DOHH2 (cell line): ENCODE results near the gene SMARCA2.

Experiments used
- H3F3A ChIP-seq: fragments of 200-600 bp; sonication (generic), shearing (Covaris generic); 2 replicates; pipeline ENCODE4 v1.6.0; 2016; ENCODE audit warnings: antibody characterized with exemption, mild to moderate bottlenecking; ENCODE audit not compliant: control insufficient read depth, insufficient read depth
- H3K27ac ChIP-seq: fragments of 200-600 bp; sonication (generic); 2 replicates; pipeline ENCODE4 v1.5.1; 2014; ENCODE audit warnings: low read depth, mild to moderate bottlenecking, low read length, moderate library complexity
- H3K27me3 ChIP-seq: fragments of 200-600 bp; sonication (generic); 2 replicates; pipeline ENCODE4 v1.6.1; 2014; ENCODE audit warnings: mild to moderate bottlenecking, low read length, mixed read lengths; ENCODE audit not compliant: control insufficient read depth
- H3K36me3 ChIP-seq: fragments of 200-600 bp; sonication (generic); 2 replicates; pipeline ENCODE4 v1.6.1; 2014; ENCODE audit warnings: mild to moderate bottlenecking, low read length, moderate library complexity, mixed read lengths; ENCODE audit not compliant: control insufficient read depth
- H3K4me1 ChIP-seq: fragments of 200-600 bp; sonication (generic); 2 replicates; pipeline ENCODE4 v1.6.1; 2014; ENCODE audit warnings: mild to moderate bottlenecking, low read length, mixed read lengths; ENCODE audit not compliant: control insufficient read depth
- H3K4me2 ChIP-seq: fragments of 200-600 bp; sonication (generic); 2 replicates; pipeline ENCODE4 v1.6.0; 2014; ENCODE audit warnings: mild to moderate bottlenecking, low read length, moderate library complexity
- H3K4me3 ChIP-seq: fragments of 200-600 bp; sonication (generic); 2 replicates; pipeline ENCODE4 v1.5.1; 2014; ENCODE audit warnings: mild to moderate bottlenecking, low read length, mixed read lengths
- H3K79me2 ChIP-seq: fragments of 200-600 bp; sonication (generic); 2 replicates; pipeline ENCODE4 v1.6.1; 2014; ENCODE audit warnings: mild to moderate bottlenecking, low read length, mixed read lengths; ENCODE audit not compliant: control insufficient read depth
- H3K9me2 ChIP-seq: fragments of 200-600 bp; sonication (generic); replicated peaks from 2 replicates; pipeline ENCODE4 v1.6.1; 2014; ENCODE audit warnings: mild to moderate bottlenecking, low read length, mixed read lengths; ENCODE audit not compliant: control insufficient read depth
- H3K9me3 ChIP-seq: fragments of 200-600 bp; sonication (generic); 2 replicates; pipeline ENCODE4 v1.6.1; 2014; ENCODE audit warnings: antibody characterized with exemption, low read length, mixed read lengths; ENCODE audit not compliant: control insufficient read depth, insufficient read depth
- H4K20me1 ChIP-seq: fragments of 200-600 bp; sonication (generic); 2 replicates; pipeline ENCODE4 v1.6.0; 2014; ENCODE audit warnings: low read depth, mild to moderate bottlenecking, antibody characterized with exemption, low read length, moderate library complexity; ENCODE audit not compliant: control insufficient read depth, insufficient read depth
- CTCF ChIP-seq: fragments of 200-600 bp; sonication (generic); IDR thresholded peaks from one replicate; pipeline ENCODE4 v1.5.1; 2014; ENCODE audit warnings: antibody characterized with exemption, mild to moderate bottlenecking, low read depth, low read length; ENCODE audit not compliant: poor library complexity, severe bottlenecking
- EZH2phosphoT487 ChIP-seq: fragments of 200-600 bp; sonication (generic); IDR thresholded peaks from 2 replicates; pipeline ENCODE4 v1.6.1; 2017; ENCODE audit warnings: borderline replicate concordance, mild to moderate bottlenecking, antibody characterized with exemption, low read length, moderate library complexity, mixed read lengths

Gene SMARCA2

GRCh38 chr9:2106666-2107065 is 91.5 kb downstream of the SMARCA2 start:
- Histone ChIP-seq H3K4me2 (no peak overlapping the region), H3K27me3 (no peaks in the 10 kb centered on the region), H3K9me3 (no peaks in the 10 kb centered on the region), H3K36me3 (peaks cover 57% of the 10 kb centered on the region), H3F3A (no peaks in the 10 kb centered on the region), H3K4me3 (no peak overlapping the region), H3K4me1 (no peaks in the 10 kb centered on the region), H3K79me2 (no peaks in the 10 kb centered on the region), H3K27ac (no peak overlapping the region), H3K9me2 (no peaks in the 10 kb centered on the region), H4K20me1 (no peaks in the 10 kb centered on the region)
- no peak for TF ChIP-seq EZH2phosphoT487
- TF ChIP-seq CTCF, result no peak

DNA sequence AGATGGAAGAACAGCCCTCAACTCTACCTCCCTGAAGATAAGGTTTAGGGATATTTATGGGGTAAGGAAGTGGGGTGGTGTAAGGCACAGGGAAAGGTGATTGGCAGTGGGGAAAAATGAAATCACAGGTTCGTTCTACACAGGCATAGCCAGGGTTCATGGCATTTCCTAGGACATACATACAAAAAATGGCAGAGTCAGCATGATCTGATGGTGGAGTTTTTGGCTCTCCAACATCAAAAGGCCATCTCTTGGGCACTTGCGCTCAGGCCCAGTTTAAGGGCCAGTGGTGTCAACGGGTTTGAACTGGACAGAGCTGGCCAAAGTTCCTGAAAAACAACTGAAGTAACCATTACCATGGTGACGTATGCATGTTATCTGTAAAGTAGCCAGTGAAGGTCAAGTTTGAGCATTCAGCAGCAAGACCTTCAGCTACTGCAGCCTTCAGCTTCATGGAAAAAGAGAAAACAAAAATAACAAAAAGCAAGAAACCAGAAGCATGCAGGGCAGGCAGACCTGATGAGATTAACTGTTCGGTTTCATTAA is 92.8 kb downstream of the SMARCA2 start:
- H3K4me2 ChIP-seq, result no peak overlapping the region
- H3K27me3 ChIP-seq, result no peaks in the 10 kb centered on the region
- no peak overlapping the region for H3K27ac ChIP-seq
- no peaks in the 10 kb centered on the region for H3K79me2 ChIP-seq
- H3K36me3 ChIP-seq, result peaks cover 60% of the 10 kb centered on the region
- H3F3A ChIP-seq, result no peaks in the 10 kb centered on the region
- H4K20me1 ChIP-seq, result no peaks in the 10 kb centered on the region
- H3K4me1 ChIP-seq, result no peaks in the 10 kb centered on the region
- no peaks in the 10 kb centered on the region for H3K9me3 ChIP-seq
- H3K9me2 ChIP-seq, result no peaks in the 10 kb centered on the region
- no peak for TF ChIP-seq CTCF
- H3K4me3 ChIP-seq, result no peak overlapping the region

DNA sequence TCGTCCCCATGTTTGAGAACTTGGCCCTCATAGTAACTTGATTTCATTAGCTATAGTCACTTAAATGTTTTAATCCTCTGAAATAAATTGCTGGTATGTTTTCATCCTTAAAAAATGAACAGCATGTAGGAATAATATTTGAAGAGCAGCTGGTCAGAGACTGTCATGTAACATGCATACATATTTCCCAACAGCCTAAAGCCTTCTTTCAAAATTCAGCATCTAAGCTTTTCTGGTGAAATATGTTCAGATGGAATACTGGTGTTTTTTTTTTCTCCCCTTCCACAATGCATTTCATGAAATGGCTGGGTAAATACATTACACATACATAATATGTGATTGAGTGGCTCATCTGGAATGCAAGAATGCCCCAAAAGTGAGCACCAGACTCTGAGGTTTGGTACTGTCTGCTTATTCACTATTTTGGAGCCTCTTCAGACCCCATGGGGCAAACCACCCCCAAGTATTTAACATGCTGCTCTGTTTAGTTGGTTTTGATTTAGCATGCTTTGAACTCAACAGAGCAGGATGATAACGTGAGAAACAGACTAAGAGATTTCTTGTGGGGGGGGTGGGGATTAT is 94.0 kb downstream of the SMARCA2 start:
- Histone ChIP-seq H3K4me2 (no peak overlapping the region), H3F3A (no peaks in the 10 kb centered on the region), H3K4me1 (no peaks in the 10 kb centered on the region), H3K36me3 (peaks cover 61% of the 10 kb centered on the region), H3K4me3 (no peak overlapping the region), H4K20me1 (no peaks in the 10 kb centered on the region), H3K27me3 (no peaks in the 10 kb centered on the region), H3K79me2 (no peaks in the 10 kb centered on the region), H3K27ac (no peak overlapping the region), H3K9me3 (no peaks in the 10 kb centered on the region), H3K9me2 (no peaks in the 10 kb centered on the region)
- TF ChIP-seq EZH2phosphoT487 (no peak), CTCF (no peak)
